ENCODE measurements around the gene USP40. TPM values are rescaled to one million over a fixed set of nuclear protein-coding genes. Genes with fewer than 3 reads are reported as not detected.

The USP40 gene
- total RNA-seq, 4 donors from 2014 or later: 41.7 to 68.0 (median 54.2) TPM

DNA sequence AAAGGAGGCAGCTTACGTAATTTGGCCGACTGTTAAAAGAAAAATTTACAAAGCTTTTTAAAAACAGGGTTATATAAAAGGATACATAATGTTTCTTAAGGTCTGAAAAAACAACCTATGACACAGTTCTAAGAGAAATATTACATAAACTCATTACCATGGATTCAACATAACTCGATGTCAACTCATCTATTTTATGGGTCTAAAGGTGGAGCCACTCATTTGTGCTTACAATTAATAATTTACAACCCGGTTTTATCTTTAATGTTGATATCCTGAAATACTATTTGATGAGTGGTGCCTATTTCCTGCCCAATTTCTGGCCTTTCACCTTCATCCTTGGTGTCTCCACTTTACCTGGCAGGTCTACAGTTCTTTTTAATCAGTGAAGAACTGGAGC lies 15.1 kb downstream of the USP40 start:
- TF ChIP-seq CTCF (IDR thresholded peaks at IDR 0.05) (no peak), EP300 (IDR thresholded peaks at IDR 0.05) (no peak), POLR2A (IDR thresholded peaks at IDR 0.05) (no peak)
- H3K4me3 ChIP-seq: no peak overlapping the region
- no peaks in the 10 kb centered on the region for H3K9me3 ChIP-seq
- no peak for DNase-seq (ENCODE audit: low spot score in 2 of 2)
- H3K36me3 ChIP-seq: peaks cover 0 to 92% (median 0%) of the 10 kb centered on the region in 3 donors
- no peak overlapping the region for H3K27ac ChIP-seq
- WGBS, 2 donors: 71 to 78% methylated on average over 4 of the region's 4 CpGs
- H3K4me1 ChIP-seq: no peaks in the 10 kb centered on the region
- H3K27me3 ChIP-seq: no peaks in the 10 kb centered on the region

DNA sequence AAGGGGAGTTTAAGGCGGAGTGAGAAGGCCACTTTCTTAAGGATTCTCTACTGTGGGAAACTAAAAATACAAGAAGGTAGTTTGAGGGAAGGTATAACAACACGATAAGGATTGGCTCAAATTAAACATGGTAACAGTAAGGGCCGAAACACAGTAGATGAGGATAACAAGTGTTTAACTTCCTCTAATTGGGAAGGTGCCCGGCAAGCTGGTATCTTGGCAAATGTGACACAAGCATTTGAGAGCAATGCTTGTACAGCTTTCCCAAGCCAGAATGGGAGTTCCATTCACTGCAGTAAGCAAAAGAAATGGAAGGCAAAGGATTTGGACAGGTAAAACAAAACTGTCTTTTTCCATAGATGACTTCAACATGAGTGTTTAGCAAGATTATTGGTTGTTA lies 19.8 kb downstream of the USP40 start:
- no peaks in the 10 kb centered on the region for H3K27me3 ChIP-seq
- DNase-seq (ENCODE audit: low spot score in 2 of 2): no peak
- H3K36me3 ChIP-seq: peaks cover 0 to 93% (median 0%) of the 10 kb centered on the region in 3 donors
- H3K4me1 ChIP-seq: no peaks in the 10 kb centered on the region
- 92 to 98% methylated on average over 4 of the region's 4 CpGs for WGBS, 2 donors
- TF ChIP-seq CTCF (IDR thresholded peaks at IDR 0.05) (no peak), POLR2A (IDR thresholded peaks at IDR 0.05) (no peak), EP300 (IDR thresholded peaks at IDR 0.05) (no peak)
- H3K9me3 ChIP-seq: no peaks in the 10 kb centered on the region
- no peak overlapping the region for H3K4me3 ChIP-seq
- no peak overlapping the region for H3K27ac ChIP-seq

- H3K36me3 ChIP-seq: peaks cover 0 to 92% (median 0%) of the 10 kb centered on the region in 3 donors
- DNase-seq (ENCODE audit: low spot score in 2 of 2): no peak
- no peak overlapping the region for H3K27ac ChIP-seq
- no peaks in the 10 kb centered on the region for H3K4me1 ChIP-seq
- TF ChIP-seq EP300 (IDR thresholded peaks at IDR 0.05): no peak
- no peak for TF ChIP-seq POLR2A (IDR thresholded peaks at IDR 0.05)
- TF ChIP-seq CTCF (IDR thresholded peaks at IDR 0.05): no peak
- no peaks in the 10 kb centered on the region for H3K27me3 ChIP-seq
- no peaks in the 10 kb centered on the region for H3K9me3 ChIP-seq
- H3K4me3 ChIP-seq: no peak overlapping the region
Measured at GRCh38 chr2:233546101-233546500, 20.5 kb downstream of the USP40 start.

GRCh38 chr2:233544200-233544610 lies 22.4 kb downstream of the USP40 start:
- Histone ChIP-seq H3K9me3 (no peaks in the 10 kb centered on the region), H3K27ac (no peak overlapping the region), H3K4me3 (no peak overlapping the region), H3K36me3 (peaks cover 0 to 95% (median 0%) of the 10 kb centered on the region in 3 donors), H3K4me1 (no peaks in the 10 kb centered on the region), H3K27me3 (no peaks in the 10 kb centered on the region)
- no peak for DNase-seq (ENCODE audit: low spot score in 2 of 2)
- TF ChIP-seq CTCF (IDR thresholded peaks at IDR 0.05) (no peak), EP300 (IDR thresholded peaks at IDR 0.05) (no peak), POLR2A (IDR thresholded peaks at IDR 0.05) (no peak)
- 86% methylated on average over 5 of the region's 5 CpGs for WGBS, 2 donors

DNA sequence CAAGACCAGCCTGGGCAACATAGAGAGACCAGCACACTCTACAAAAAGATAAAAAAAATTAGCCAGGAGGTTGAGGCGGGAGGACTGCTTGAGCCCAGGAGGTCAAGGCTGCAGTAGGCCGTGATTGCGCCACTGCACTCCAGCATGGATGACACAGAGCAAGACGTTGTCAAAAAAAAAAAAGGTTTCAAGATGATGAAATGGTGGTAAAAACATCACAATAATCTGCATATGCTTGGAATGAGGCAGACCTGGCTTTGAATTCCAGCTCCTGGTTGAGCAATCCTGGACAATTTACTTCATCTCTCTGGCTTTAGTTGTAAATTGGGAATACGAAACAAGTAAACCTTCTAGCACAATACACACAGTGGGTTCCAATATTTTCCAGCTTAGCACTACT lies 24.1 kb downstream of the USP40 start:
- Histone ChIP-seq H3K27ac (no peak overlapping the region), H3K4me1 (no peaks in the 10 kb centered on the region), H3K27me3 (no peaks in the 10 kb centered on the region), H3K4me3 (no peak overlapping the region), H3K9me3 (no peaks in the 10 kb centered on the region), H3K36me3 (peaks cover 0 to 88% (median 0%) of the 10 kb centered on the region in 3 donors)
- WGBS, 2 donors: 72 to 74% methylated on average over 5 of the region's 5 CpGs
- DNase-seq (ENCODE audit: low spot score in 2 of 2): no peak
- peak in 1 of 2 donors; percentile 12 for TF ChIP-seq EP300 (IDR thresholded peaks at IDR 0.05)
- TF ChIP-seq POLR2A (IDR thresholded peaks at IDR 0.05): no peak
- TF ChIP-seq CTCF (IDR thresholded peaks at IDR 0.05): no peak
